Spleen (tissue), 7 donors: ENCODE data around the gene AGTPBP1.

Experiments
- CTCF ChIP-seq, 11 experiments: fragments of 200-600 bp in 7 of 11; fragments of 450-650 bp in 4 of 11; sonication (generic) in 4 of 11; IDR thresholded peaks in 8 of 11; conservative IDR thresholded peaks in 3 of 11; 1 replicate in 7 of 11; 2 replicates in 4 of 11; pipeline versions ENCODE4 v1.4.0 to v1.8.0; 2016 to 2021; ENCODE audit warnings: antibody characterized with exemption in 11 of 11, inconsistent platforms in 4 of 11, mild to moderate bottlenecking in 1 of 11
- POLR2A ChIP-seq, 3 donors: fragments of 450-650 bp; IDR thresholded peaks; one replicate each; pipeline ENCODE4 v1.5.1; 2017; ENCODE audit warnings: antibody characterized with exemption in 3 of 3, mild to moderate bottlenecking in 1 of 3
- donor health status: DM: no; HTN: no; CAD: no; lungs with moderate emphysema.
- donor health status: DM: no; HTN: no; CAD: no.
- donor health status: DM: no; HTN: no; CAD: no.

DNA sequence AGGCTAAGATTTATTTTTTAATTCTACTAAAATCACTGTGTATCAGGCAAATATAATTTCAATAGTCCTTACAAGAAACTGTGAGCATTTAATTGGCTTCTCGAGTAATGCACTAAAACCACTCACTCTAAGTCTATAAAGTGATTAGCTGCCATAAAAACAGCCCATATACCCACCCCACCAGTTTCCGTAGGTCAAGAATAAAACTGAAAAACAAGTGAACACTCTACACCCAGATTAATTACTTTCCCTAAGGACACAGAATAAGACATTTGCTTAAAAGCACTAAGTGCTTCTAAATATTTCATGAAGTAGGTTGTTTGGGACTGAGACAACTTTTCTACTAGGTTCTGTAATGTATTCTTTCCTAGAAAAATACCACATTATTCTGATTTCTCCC, 194.2 kb downstream of the AGTPBP1 start:
- TF ChIP-seq CTCF (IDR thresholded peaks at IDR 0.05 in 8 of 11, conservative IDR thresholded peaks at IDR 0.05 in 3 of 11) (no peak), POLR2A (IDR thresholded peaks at IDR 0.05) (no peak)
